ENCODE measurements around the gene ANKRD36. TPM values are rescaled to one million over a fixed set of nuclear protein-coding genes. Genes with fewer than 3 reads are reported as not detected.

The ANKRD36 gene
- 209 TPM for total RNA-seq

GRCh38 chr2:97113050-97113881, at the start of gene ANKRD36:
Gene ANKRD36, plus strand, starts transcription at chr2:97113153. Its CDS starts 587 bp downstream, at chr2:97113740.

DNA sequence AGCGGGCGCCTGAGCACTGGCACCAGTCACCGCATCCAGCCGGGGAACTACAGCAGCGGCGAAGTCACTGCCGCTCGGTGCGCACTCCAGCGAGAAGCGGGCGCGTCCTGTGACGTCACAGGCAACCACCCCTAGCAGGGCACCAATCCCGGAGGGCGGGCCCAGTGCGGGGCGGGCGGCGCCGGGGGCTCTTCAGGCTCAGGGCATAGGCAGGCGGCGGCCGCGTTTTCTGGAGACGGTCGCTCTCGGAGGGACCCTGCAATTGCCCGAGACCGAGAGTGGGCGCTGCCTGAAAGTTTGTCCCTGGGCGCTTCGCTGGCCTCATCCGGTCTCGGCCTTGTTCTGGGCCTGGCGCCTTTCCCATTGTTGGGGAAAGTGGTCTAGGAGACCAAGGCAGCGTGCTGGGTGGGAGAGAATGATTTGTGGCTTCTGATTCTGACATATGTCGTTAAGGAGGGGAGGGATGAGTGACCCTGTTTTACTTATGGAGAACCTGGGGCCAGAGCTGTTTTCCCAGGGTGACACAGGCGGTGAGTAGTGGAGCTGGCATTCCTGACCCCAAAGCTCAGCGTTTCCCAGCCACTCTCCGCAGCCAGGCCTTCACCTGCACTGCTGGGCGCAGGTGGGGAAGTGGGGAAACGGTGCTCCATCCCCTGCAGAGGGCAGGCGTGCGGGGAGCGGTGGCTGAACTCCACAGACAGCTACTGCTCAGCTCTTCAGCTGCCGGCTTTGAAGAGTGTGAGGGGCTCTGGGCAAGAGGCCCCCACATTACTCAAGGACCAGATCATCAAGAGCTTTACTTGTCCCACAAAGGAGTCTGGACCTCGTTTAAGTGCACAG, 18.0 kb upstream of the ANKRD36 start, which contains the start of gene FAHD2B:
Gene FAHD2B (minus strand): TSS at position 111 of the 840 bp plus-strand sequence. CDS start 3,176 bp downstream, outside the sequence.

Other genes with a start within 250 kb of the ANKRD36 start
- gene SEMA4C, start 243.1 kb upstream of the ANKRD36 start, total RNA-seq: 57.8 TPM
- gene FAM178B, start 126.6 kb upstream of the ANKRD36 start, total RNA-seq: 0.49 TPM
- 14.0 TPM for gene FAHD2B, start 18.3 kb upstream of the ANKRD36 start, total RNA-seq